Lower leg skin (tissue), 4 donors: ENCODE results near the gene ENOX1. TPM values are rescaled to one million over a fixed set of nuclear protein-coding genes. Genes with fewer than 3 reads are reported as not detected.

Source experiments
- DNase-seq, 2 donors: peaks; one replicate each; pipeline ENCODE4 v3.0.0-alpha.2; 2019; ENCODE audit warnings: low spot score in 2 of 2
- H3K4me3 ChIP-seq: fragments of 200-600 bp; sonication (generic); 2 replicates; pipeline ENCODE4 v1.5.1; 2017; ENCODE audit warnings: mild to moderate bottlenecking, low read depth; ENCODE audit not compliant: poor library complexity, severe bottlenecking
- POLR2A ChIP-seq, 2 donors: fragments of 450-650 bp; IDR thresholded peaks; one replicate each; pipeline ENCODE4 v1.6.1; 2016 to 2017; ENCODE audit warnings: antibody characterized with exemption in 2 of 2, mild to moderate bottlenecking in 1 of 2, moderate library complexity in 1 of 2
- WGBS, 2 donors: methylation state at CpG; one replicate each; pipeline ENCODE4 v1.1.5; 2018; 5-methylcytosine and 5-hydroxymethylcytosine counted together
- intact Hi-C: fragments of 100-400 bp; cut with DNase I; formaldehyde crosslinking; loops from one replicate; pipeline ENCODE4 v1.15.0; 2023; ENCODE audit warnings: low total_unique reads
- total RNA-seq, 4 donors: library from RNA; depleted of rRNA; stranded (reverse); fragments of >200 nt; gene quantifications; one replicate each; pipeline ENCODE4 v1.1.0, GENCODE V29; 2016
- TF ChIP-seq, protein P1 (sequence below), 3 donors: fragments of 450-650 bp; IDR thresholded peaks; one replicate each; pipeline ENCODE4 v1.5.1; 2016; ENCODE audit warnings: antibody characterized with exemption in 3 of 3, mild to moderate bottlenecking in 3 of 3, moderate library complexity in 2 of 3

Gene ENOX1
- total RNA-seq, 4 donors from 2014 or later: 0.11 to 0.52 (median 0.30) TPM

DNA sequence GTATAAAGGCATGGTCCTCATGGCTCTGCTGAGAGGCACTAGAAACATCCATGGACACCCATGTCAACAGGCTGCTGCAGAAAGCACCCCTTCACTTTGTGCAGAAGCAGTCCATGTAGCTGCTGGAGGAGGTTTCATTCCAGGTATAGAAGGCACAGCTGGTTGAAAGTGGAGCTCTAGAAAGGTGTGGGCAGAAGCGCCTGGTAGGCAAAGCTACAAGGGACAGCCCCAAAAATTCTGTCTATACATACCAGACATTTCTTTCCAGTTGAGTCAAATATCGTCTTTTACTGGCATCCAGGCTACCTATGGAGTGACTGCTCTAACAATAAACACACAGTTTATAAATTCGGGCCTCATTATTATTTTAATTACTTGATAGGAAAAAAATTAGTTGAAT lies 129.3 kb downstream of the ENOX1 start:
- TF ChIP-seq, protein P1, sequence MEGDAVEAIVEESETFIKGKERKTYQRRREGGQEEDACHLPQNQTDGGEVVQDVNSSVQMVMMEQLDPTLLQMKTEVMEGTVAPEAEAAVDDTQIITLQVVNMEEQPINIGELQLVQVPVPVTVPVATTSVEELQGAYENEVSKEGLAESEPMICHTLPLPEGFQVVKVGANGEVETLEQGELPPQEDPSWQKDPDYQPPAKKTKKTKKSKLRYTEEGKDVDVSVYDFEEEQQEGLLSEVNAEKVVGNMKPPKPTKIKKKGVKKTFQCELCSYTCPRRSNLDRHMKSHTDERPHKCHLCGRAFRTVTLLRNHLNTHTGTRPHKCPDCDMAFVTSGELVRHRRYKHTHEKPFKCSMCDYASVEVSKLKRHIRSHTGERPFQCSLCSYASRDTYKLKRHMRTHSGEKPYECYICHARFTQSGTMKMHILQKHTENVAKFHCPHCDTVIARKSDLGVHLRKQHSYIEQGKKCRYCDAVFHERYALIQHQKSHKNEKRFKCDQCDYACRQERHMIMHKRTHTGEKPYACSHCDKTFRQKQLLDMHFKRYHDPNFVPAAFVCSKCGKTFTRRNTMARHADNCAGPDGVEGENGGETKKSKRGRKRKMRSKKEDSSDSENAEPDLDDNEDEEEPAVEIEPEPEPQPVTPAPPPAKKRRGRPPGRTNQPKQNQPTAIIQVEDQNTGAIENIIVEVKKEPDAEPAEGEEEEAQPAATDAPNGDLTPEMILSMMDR (IDR thresholded peaks at IDR 0.05): no peak
- TF ChIP-seq POLR2A (IDR thresholded peaks at IDR 0.05): no peak
- intact Hi-C loops: no loop called here
- DNase-seq: no peak
- no peak overlapping the region for H3K4me3 ChIP-seq
- WGBS, 2 donors: 74 to 75% methylated on average over 3 of the region's 3 CpGs

DNA sequence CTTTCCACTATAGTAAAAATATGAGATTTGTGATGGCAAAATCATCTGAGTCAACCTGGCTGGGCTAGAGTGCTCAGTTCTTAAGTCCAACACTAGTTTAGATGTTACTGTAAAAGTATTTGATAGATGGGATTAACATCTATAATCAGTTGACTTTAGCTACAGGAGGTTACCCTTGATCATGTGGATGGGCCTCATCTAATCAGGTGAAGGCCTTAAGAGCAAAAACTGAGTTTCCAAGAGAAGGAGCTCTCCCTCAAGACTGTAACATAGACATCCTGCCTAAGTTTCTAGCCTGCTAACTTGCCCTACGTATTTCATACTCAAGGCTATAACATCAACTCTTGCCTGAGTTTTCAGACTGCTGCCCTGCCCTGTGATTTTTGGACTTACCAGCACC lies 132.8 kb downstream of the ENOX1 start:
- no peak overlapping the region for H3K4me3 ChIP-seq
- TF ChIP-seq POLR2A (IDR thresholded peaks at IDR 0.05): no peak
- TF ChIP-seq, protein P1 (IDR thresholded peaks at IDR 0.05): no peak
- no peak for DNase-seq
- WGBS, 2 donors: 92 to 93% methylated on average over 1 of the region's 1 CpG
- intact Hi-C loops: no loop called here

DNA sequence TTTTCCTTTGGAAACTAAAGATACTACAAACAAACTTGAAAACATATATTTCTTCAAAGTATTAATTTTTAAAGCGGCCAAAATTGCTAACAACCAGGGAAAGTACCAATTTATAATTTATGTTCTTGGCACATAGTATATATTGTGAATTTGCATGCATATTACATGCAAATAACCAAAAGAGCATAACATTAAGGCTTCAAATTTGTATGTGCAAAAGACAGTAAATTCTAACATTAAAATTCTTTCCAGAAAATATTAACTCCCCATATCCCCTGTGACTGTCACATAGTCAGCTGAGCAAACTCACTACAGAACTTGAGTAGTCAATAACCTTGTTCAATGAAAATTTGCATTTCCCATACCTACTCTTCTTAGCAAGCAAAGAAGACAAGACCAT lies 133.4 kb downstream of the ENOX1 start:
- no peak overlapping the region for H3K4me3 ChIP-seq
- 81 to 83% methylated on average over 1 of the region's 1 CpG for WGBS, 2 donors
- intact Hi-C loops: no loop called here
- TF ChIP-seq, protein P1 (IDR thresholded peaks at IDR 0.05): no peak
- TF ChIP-seq POLR2A (IDR thresholded peaks at IDR 0.05): no peak
- DNase-seq: no peak

DNA sequence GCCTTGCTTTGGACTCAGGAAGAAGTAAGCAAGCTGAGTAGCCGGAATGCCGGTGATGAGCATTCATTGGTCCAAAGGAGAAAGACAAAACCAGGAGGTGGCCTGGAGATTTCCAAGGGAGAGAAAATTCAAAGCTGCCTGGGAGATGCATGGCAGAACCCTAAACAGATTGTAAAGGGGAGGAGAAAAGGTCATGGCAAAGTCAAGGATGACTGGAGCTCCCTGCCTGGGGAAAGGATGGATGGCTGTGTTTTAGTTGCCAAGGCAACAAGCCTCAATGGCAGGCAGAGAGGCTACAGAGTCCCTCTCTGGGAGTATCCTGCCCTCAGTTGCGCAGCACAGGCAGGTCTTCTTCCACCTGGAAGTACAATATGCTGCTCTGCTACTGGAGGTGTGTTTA lies 134.0 kb downstream of the ENOX1 start:
- H3K4me3 ChIP-seq: no peak overlapping the region
- intact Hi-C loops: no loop called here
- DNase-seq: no peak
- 92 to 97% methylated on average over 3 of the region's 3 CpGs for WGBS, 2 donors
- TF ChIP-seq, protein P1 (IDR thresholded peaks at IDR 0.05): no peak
- TF ChIP-seq POLR2A (IDR thresholded peaks at IDR 0.05): no peak

DNA sequence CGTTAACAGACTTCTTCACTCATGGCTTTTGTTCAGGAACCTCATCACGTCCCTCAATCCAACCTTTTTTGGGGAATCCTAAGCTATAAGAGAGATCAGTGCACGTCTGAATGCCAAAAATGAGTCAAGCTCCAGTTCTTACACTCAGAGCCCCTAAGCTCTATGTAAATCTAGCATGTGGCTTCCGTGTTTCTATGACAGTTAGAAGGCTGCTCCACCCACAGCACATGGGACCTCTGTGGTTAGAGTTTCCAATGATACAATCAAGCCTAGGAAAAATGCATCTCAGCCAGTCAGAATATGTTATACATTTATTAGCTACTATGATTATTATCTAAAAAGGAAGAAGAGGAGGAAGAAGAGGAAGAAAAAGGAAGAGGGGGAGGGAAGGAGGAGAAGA lies 135.9 kb downstream of the ENOX1 start:
- WGBS, 2 donors: 85 to 94% methylated on average over 4 of the region's 4 CpGs
- no peak overlapping the region for H3K4me3 ChIP-seq
- DNase-seq: no peak
- intact Hi-C loops: no loop called here
- TF ChIP-seq, protein P1 (IDR thresholded peaks at IDR 0.05): no peak
- TF ChIP-seq POLR2A (IDR thresholded peaks at IDR 0.05): no peak

DNA sequence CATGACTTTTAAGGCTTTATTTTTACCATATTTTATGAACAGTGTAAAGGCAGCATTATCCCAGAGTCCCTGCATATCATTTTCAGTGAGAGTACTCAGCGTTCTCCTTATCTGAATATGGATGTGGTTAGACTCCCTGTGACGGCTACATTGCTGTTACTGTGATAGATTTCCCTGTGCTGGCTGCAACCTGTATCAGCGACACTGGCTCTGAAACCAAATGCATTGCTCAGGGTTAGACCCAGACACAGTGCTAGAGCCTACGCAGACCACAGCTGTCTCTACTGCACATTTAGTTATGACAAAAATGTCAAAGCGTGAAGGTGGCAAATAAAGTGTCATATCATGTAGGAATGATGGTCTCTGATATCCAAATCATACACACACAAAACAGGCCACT lies 138.0 kb downstream of the ENOX1 start:
- intact Hi-C loops: no loop called here
- no peak for TF ChIP-seq POLR2A (IDR thresholded peaks at IDR 0.05)
- TF ChIP-seq, protein P1 (IDR thresholded peaks at IDR 0.05): no peak
- H3K4me3 ChIP-seq: no peak overlapping the region
- WGBS, 2 donors: 91% methylated on average over 5 of the region's 5 CpGs
- no peak for DNase-seq
